ENCODE data around the gene OOSP3. TPM values are rescaled to one million over a fixed set of nuclear protein-coding genes. Genes with fewer than 3 reads are reported as not detected.

The OOSP3 gene
- polyA plus RNA-seq, 3 donors: not detected

DNA sequence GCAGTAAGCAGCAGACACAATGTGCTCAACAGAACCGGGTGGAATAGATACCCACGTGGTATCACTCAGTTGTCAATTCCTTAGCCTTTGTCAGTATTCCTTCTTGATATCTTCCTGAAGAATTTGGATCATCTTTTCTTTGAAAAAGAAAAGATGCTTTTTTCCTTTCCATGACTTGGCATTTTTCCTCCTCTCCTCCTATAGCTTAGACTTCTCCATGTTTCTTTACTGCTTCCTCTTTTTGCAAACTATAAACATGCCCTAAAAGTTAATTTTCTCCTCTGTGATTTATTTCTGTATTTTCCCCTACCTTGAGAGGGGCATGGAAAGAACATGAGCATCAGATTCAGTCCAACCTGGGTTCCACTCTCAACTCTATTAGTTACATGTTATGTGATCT, 45.0 kb upstream of the OOSP3 start:
- peaks cover 0 to 3% (median 0%) of the 10 kb centered on the region in 7 donors for H3K9me3 Mint-ChIP-seq
- Histone ChIP-seq H3K9me3 (replicated peaks in 1 of 2; ENCODE audit: control insufficient read depth in 1 of 2, insufficient read depth in 1 of 2, low read length in 2 of 2) (no peaks in the 10 kb centered on the region), H3K4me3 (replicated peaks in 1 of 3; ENCODE audit: low read depth in 2 of 3, low read length in 3 of 3) (no peak overlapping the region), H3K4me1 (ENCODE audit: control insufficient read depth in 1 of 2, insufficient read depth in 2 of 2, low read length in 2 of 2) (peaks cover 6 to 12% of the 10 kb centered on the region in 2 donors), H3K27me3 (ENCODE audit: control insufficient read depth in 2 of 2, insufficient read depth in 2 of 2, low read length in 2 of 2) (no peaks in the 10 kb centered on the region), H3K4me2 (replicated peaks; ENCODE audit: extremely low read depth, low read length, poor library complexity, severe bottlenecking) (no peak overlapping the region), H2AFZ (ENCODE audit: insufficient read depth, low read depth, low read length, poor library complexity, severe bottlenecking) (no peak overlapping the region), H4K20me1 (ENCODE audit: insufficient read depth, low read length) (no peaks in the 10 kb centered on the region), H3K79me2 (ENCODE audit: insufficient read depth, low read length) (no peaks in the 10 kb centered on the region), H3K36me3 (replicated peaks in 1 of 2; ENCODE audit: control insufficient read depth in 1 of 2, insufficient read depth in 2 of 2, low read length in 2 of 2) (no peaks in the 10 kb centered on the region), H3K9ac (ENCODE audit: insufficient read depth, low read length, poor library complexity, severe bottlenecking) (no peak overlapping the region), H3K27ac (ENCODE audit: low read depth in 1 of 2, low read length in 2 of 2) (no peak overlapping the region)
- H3K27ac Mint-ChIP-seq: no peak overlapping the region
- DNase-seq: peak in 1 of 3 donors; percentile 7
- no peaks in the 10 kb centered on the region for H3K27me3 Mint-ChIP-seq (ENCODE audit: low read depth in 3 of 3)
- H3K4me3 Mint-ChIP-seq: no peak overlapping the region
- intact Hi-C loops (cut with micrococcal nuclease): no loop called here
- no peaks in the 10 kb centered on the region for H3K36me3 Mint-ChIP-seq
- H3K4me1 Mint-ChIP-seq: peaks cover 17% of the 10 kb centered on the region
- TF ChIP-seq, protein P1, sequence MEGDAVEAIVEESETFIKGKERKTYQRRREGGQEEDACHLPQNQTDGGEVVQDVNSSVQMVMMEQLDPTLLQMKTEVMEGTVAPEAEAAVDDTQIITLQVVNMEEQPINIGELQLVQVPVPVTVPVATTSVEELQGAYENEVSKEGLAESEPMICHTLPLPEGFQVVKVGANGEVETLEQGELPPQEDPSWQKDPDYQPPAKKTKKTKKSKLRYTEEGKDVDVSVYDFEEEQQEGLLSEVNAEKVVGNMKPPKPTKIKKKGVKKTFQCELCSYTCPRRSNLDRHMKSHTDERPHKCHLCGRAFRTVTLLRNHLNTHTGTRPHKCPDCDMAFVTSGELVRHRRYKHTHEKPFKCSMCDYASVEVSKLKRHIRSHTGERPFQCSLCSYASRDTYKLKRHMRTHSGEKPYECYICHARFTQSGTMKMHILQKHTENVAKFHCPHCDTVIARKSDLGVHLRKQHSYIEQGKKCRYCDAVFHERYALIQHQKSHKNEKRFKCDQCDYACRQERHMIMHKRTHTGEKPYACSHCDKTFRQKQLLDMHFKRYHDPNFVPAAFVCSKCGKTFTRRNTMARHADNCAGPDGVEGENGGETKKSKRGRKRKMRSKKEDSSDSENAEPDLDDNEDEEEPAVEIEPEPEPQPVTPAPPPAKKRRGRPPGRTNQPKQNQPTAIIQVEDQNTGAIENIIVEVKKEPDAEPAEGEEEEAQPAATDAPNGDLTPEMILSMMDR (IDR thresholded peaks at IDR 0.05): no peak
- no CpG with 5 or more reads among the region's 2 CpGs for WGBS (ENCODE audit: insufficient coverage)

DNA sequence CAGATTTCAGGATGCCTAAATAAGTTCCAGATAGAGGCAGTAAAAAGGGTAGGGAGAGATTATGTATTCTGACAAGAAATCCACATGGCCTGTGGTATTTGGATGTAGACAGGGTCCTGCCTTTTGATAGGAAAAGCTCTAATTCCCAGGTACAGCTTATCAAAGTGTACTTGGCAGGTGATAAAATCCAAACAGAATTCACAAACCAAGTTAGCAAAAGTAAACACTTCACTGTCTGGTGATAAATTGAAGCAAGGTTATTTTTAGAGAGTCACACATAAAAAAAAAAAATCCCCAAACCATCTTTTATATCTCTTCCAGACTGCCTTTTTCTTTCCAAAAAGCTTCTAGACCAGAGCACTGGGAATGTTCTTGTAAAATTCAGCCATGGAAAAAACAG, 39.0 kb upstream of the OOSP3 start:
- Mint-ChIP-seq H3K36me3 (no peaks in the 10 kb centered on the region), H3K27ac (no peak overlapping the region), H3K4me1 (no peaks in the 10 kb centered on the region), H3K27me3 (ENCODE audit: low read depth in 3 of 3) (peaks cover 0 to 1% (median 0%) of the 10 kb centered on the region in 3 donors), H3K4me3 (no peak overlapping the region), H3K9me3 (peaks cover 0 to 3% (median 0%) of the 10 kb centered on the region in 7 donors)
- H3K9me3 ChIP-seq (replicated peaks in 1 of 2; ENCODE audit: control insufficient read depth in 1 of 2, insufficient read depth in 1 of 2, low read length in 2 of 2): no peaks in the 10 kb centered on the region
- no peak overlapping the region for H2AFZ ChIP-seq (ENCODE audit: insufficient read depth, low read depth, low read length, poor library complexity, severe bottlenecking)
- intact Hi-C loops (cut with micrococcal nuclease): no loop called here
- H3K9ac ChIP-seq (ENCODE audit: insufficient read depth, low read length, poor library complexity, severe bottlenecking): no peak overlapping the region
- H3K27me3 ChIP-seq (ENCODE audit: control insufficient read depth in 2 of 2, insufficient read depth in 2 of 2, low read length in 2 of 2): no peaks in the 10 kb centered on the region
- H3K79me2 ChIP-seq (ENCODE audit: insufficient read depth, low read length): no peaks in the 10 kb centered on the region
- no peak for DNase-seq
- no peaks in the 10 kb centered on the region for H3K4me1 ChIP-seq (ENCODE audit: control insufficient read depth in 1 of 2, insufficient read depth in 2 of 2, low read length in 2 of 2)
- H3K4me2 ChIP-seq (replicated peaks; ENCODE audit: extremely low read depth, low read length, poor library complexity, severe bottlenecking): no peak overlapping the region
- no peak overlapping the region for H3K4me3 ChIP-seq (replicated peaks in 1 of 3; ENCODE audit: low read depth in 2 of 3, low read length in 3 of 3)
- H3K27ac ChIP-seq (ENCODE audit: low read depth in 1 of 2, low read length in 2 of 2): no peak overlapping the region
- TF ChIP-seq, protein P1 (IDR thresholded peaks at IDR 0.05): no peak
- H3K36me3 ChIP-seq (replicated peaks in 1 of 2; ENCODE audit: control insufficient read depth in 1 of 2, insufficient read depth in 2 of 2, low read length in 2 of 2): no peaks in the 10 kb centered on the region
- no peaks in the 10 kb centered on the region for H4K20me1 ChIP-seq (ENCODE audit: insufficient read depth, low read length)

Data from CD14-positive monocyte (primary cell).